Tibial nerve (tissue), 4 donors: Measurements from ENCODE around the gene KCNK3. TPM values are rescaled to one million over a fixed set of nuclear protein-coding genes. Genes with fewer than 3 reads are reported as not detected.

ENCODE experiments used
- DNase-seq, 2 donors: peaks; one replicate each; pipeline ENCODE4 v3.0.0-alpha.2; 2019; ENCODE audit warnings: low spot score in 2 of 2
- H3K27ac ChIP-seq, 4 donors: fragments of 200-600 bp; sonication (generic) in 3 of 4; one replicate each; pipeline ENCODE4 v1.5.1; 2017 to 2019; ENCODE audit warnings: mild to moderate bottlenecking in 1 of 4
- H3K27me3 ChIP-seq, 2 donors: fragments of 200-600 bp; sonication (generic) in 1 of 2; one replicate each; pipeline versions ENCODE4 v1.5.1 to v1.6.0; 2017 to 2019
- H3K36me3 ChIP-seq, 3 donors: fragments of 200-600 bp; sonication (generic); one replicate each; pipeline ENCODE4 v1.5.1; 2018 to 2019
- H3K4me1 ChIP-seq, 4 donors: fragments of 200-600 bp; sonication (generic) in 3 of 4; one replicate each; pipeline ENCODE4 v1.5.1; 2017 to 2019
- H3K4me3 ChIP-seq, 4 donors: fragments of 200-600 bp; sonication (generic) in 3 of 4; one replicate each; pipeline ENCODE4 v1.5.1; 2017 to 2019; ENCODE audit warnings: mild to moderate bottlenecking in 1 of 4, moderate library complexity in 1 of 4
- H3K9me3 ChIP-seq, 4 donors: fragments of 200-600 bp; sonication (generic) in 3 of 4; one replicate each; pipeline ENCODE4 v1.5.1; 2017 to 2019
- EP300 ChIP-seq, 2 donors: sonication (generic); formaldehyde crosslinking; IDR thresholded peaks; one replicate each; pipeline ENCODE4 v1.6.1; 2017; ENCODE audit warnings: antibody characterized with exemption in 2 of 2, mild to moderate bottlenecking in 1 of 2
- POLR2A ChIP-seq, 2 donors: fragments of 450-650 bp; IDR thresholded peaks; one replicate each; pipeline ENCODE4 v1.6.1; 2017; ENCODE audit warnings: antibody characterized with exemption in 2 of 2, mild to moderate bottlenecking in 2 of 2, moderate library complexity in 2 of 2
- WGBS, 2 donors: methylation state at CpG; one replicate each; pipeline ENCODE4 v1.1.5; 2018; 5-methylcytosine and 5-hydroxymethylcytosine counted together
- total RNA-seq, 4 donors: library from RNA; depleted of rRNA; stranded (reverse); fragments of >200 nt; gene quantifications; one replicate each; pipeline ENCODE4 v1.1.0, GENCODE V29; 2016
- TF ChIP-seq, protein P1 (sequence below), 5 experiments: fragments of 200-600 bp in 3 of 5; fragments of 450-650 bp in 2 of 5; sonication (generic) in 3 of 5; IDR thresholded peaks; one replicate each; pipeline ENCODE4 v1.5.1; 2016 to 2019; ENCODE audit warnings: antibody characterized with exemption in 5 of 5, mild to moderate bottlenecking in 3 of 5, moderate library complexity in 2 of 5

The KCNK3 gene
- total RNA-seq, 4 donors from 2014 or later = 0.84 to 6.9 (median 1.7) TPM

- Histone ChIP-seq H3K27me3 (no peaks in the 10 kb centered on the region), H3K36me3 (no peaks in the 10 kb centered on the region), H3K4me3 (no peak overlapping the region), H3K9me3 (no peaks in the 10 kb centered on the region), H3K4me1 (peaks cover 0 to 15% (median 0%) of the 10 kb centered on the region in 4 donors), H3K27ac (no peak overlapping the region)
- 77 to 79% methylated on average over 4 of the region's 4 CpGs for WGBS, 2 donors
- TF ChIP-seq, protein P1, sequence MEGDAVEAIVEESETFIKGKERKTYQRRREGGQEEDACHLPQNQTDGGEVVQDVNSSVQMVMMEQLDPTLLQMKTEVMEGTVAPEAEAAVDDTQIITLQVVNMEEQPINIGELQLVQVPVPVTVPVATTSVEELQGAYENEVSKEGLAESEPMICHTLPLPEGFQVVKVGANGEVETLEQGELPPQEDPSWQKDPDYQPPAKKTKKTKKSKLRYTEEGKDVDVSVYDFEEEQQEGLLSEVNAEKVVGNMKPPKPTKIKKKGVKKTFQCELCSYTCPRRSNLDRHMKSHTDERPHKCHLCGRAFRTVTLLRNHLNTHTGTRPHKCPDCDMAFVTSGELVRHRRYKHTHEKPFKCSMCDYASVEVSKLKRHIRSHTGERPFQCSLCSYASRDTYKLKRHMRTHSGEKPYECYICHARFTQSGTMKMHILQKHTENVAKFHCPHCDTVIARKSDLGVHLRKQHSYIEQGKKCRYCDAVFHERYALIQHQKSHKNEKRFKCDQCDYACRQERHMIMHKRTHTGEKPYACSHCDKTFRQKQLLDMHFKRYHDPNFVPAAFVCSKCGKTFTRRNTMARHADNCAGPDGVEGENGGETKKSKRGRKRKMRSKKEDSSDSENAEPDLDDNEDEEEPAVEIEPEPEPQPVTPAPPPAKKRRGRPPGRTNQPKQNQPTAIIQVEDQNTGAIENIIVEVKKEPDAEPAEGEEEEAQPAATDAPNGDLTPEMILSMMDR (IDR thresholded peaks at IDR 0.05) = no peak
- TF ChIP-seq POLR2A (IDR thresholded peaks at IDR 0.05) = no peak
- TF ChIP-seq EP300 (IDR thresholded peaks at IDR 0.05) = no peak
- DNase-seq = no peak
These were observed 62.6 kb downstream of the KCNK3 start for GRCh38 chr2:26754972-26755670.

DNA sequence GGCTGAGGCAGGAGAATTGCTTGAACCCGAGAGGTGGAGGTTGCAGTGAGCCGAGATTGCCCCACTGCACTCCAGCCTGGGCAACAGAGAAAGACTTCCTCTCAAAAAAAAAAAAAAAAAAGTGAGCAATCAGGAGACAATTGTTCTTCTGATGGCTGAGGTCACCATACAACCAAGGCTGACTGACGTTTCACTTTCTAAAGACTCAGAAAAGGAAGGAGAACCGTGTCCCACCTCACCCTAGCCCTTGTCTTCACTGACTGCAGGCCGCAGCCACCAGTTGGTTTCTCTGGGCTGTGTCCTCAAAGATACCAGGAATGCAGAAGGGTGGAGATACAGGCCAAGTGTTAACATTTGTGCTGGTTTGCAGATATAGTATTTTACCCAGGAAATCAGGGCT, 63.8 kb downstream of the KCNK3 start:
- H3K27me3 ChIP-seq = no peaks in the 10 kb centered on the region

DNA sequence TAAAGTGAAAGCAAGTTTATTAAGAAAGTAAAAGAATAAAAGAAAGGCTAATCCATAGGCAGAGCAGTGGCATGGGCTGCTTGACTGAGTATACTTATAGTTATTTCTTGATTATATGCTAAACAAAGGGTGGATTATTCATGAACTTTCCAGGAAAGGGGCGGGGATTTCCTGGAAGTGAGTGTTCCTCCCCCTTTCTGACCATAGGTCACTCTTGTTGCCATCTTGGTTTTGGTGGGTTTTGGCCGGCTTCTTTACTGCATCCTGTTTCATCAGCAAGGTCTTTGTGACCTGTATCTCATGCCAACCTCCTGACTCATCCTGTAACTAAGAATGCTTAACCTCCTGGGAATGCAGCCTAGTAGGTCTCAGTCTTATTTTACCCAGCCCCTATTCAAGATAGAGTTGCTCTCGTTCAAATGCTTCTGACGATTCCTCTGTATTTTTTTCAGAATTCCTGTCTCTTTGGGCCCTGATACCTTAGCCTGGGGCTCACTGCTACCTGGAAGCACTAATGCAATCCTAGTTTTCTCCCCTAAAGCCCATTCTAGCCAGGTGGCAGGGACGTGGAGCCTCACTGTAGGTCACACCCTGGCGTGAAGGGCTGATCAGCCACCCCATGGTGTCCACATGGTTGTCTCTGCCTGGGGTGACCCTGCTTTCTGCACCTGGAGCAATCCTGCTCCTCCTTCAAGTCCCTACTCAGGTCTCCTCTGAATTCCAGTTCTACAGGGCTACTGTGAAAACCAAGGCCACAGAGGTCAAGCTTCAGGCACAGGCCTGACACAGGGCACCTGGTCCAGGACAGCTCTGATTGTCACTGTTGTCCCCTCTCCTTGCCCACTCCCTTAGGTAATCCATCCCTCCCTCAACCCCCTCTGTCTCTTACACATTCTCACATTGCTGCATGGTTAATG, 65.6 kb downstream of the KCNK3 start:
- Histone ChIP-seq H3K4me3 (no peak overlapping the region), H3K27me3 (no peaks in the 10 kb centered on the region), H3K27ac (peak overlapping the region in 2 of 4 donors; percentile 46 to 53), H3K36me3 (no peaks in the 10 kb centered on the region), H3K9me3 (no peaks in the 10 kb centered on the region), H3K4me1 (peaks cover 0 to 15% (median 0%) of the 10 kb centered on the region in 4 donors)
- TF ChIP-seq, protein P1 (IDR thresholded peaks at IDR 0.05) = no peak
- TF ChIP-seq POLR2A (IDR thresholded peaks at IDR 0.05) (no peak), EP300 (IDR thresholded peaks at IDR 0.05) (peak; percentile 13 to 69)
- 48 to 49% methylated on average over 6 of the region's 6 CpGs for WGBS, 2 donors
- DNase-seq = peak in 1 of 2 donors; percentile 38

More for the DNA sequence above, 63.8 kb downstream of the KCNK3 start:
- no peak for DNase-seq
- TF ChIP-seq, protein P1 (IDR thresholded peaks at IDR 0.05) = no peak
- no peak for TF ChIP-seq EP300 (IDR thresholded peaks at IDR 0.05)
- no peak for TF ChIP-seq POLR2A (IDR thresholded peaks at IDR 0.05)
- Histone ChIP-seq H3K9me3 (no peaks in the 10 kb centered on the region), H3K27ac (no peak overlapping the region), H3K4me3 (no peak overlapping the region), H3K4me1 (peaks cover 0 to 15% (median 0%) of the 10 kb centered on the region in 4 donors), H3K36me3 (no peaks in the 10 kb centered on the region)
- WGBS, 2 donors = 57 to 69% methylated on average over 5 of the region's 5 CpGs

- H3K4me1 ChIP-seq = peaks cover 0 to 21% (median 3%) of the 10 kb centered on the region in 4 donors
- TF ChIP-seq EP300 (IDR thresholded peaks at IDR 0.05) = no peak
- TF ChIP-seq POLR2A (IDR thresholded peaks at IDR 0.05) = no peak
- TF ChIP-seq, protein P1 (IDR thresholded peaks at IDR 0.05) = no peak
- DNase-seq = no peak
- 74 to 79% methylated on average over 7 of the region's 7 CpGs for WGBS, 2 donors
- H3K9me3 ChIP-seq = no peaks in the 10 kb centered on the region
- no peak overlapping the region for H3K4me3 ChIP-seq
- no peaks in the 10 kb centered on the region for H3K36me3 ChIP-seq
- H3K27me3 ChIP-seq = no peaks in the 10 kb centered on the region
- peak overlapping the region in 2 of 4 donors; percentile 46 to 53 for H3K27ac ChIP-seq
These were observed 66.3 kb downstream of the KCNK3 start for GRCh38 chr2:26758790-26759321.
